CD4-positive, alpha-beta T cell treated with Interleukin-15 for 4 hours (primary cell): ENCODE data around the gene SKAP1.
"Not testable (repeated sequence)": the region's sequence is repeated elsewhere in the genome, so short reads cannot be mapped to it uniquely, and the experiment has no call there.

Experiments used
- DNase-seq: peaks from one replicate; pipeline ENCODE4 v3.0.0-alpha.2; 2020; ENCODE audit warnings: low spot score

The SKAP1 gene

DNA sequence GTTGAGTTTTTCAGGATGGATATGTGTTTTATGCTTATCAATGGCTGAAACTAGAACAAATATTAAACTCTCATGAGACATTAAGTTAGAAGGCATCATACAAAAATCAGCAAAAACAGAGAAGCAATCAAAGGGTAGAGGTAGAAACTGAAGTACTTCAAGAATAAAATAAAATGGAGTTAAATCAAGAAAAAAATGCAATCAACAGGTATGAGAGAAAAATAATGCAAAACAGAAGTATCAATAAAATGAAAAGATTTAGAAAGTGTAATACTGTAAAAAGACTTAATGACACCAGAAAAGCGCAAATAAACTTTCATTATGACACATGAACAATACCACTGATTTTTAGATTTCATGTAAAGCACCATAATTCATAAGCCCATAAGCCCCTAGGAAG lies 112.3 kb downstream of the SKAP1 start:
- no peak for DNase-seq

DNA sequence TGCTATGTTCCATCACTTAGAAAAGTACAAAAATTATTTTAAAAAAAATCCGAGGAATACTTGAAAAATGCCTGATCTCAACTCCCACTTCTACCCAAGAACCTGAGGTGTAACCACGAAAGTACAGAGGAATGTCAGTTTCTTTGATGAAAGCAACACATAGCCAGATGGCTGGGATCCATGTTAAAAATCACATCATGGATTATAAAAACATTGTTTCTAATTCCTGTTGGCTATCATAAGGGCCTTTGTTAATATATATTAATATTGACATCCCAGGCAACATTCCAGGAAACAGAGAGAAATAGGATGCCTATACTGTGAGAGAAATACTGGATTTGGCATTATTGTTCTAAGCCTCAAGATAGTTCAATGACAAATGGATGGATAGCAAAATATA lies 115.3 kb downstream of the SKAP1 start:
- DNase-seq, result no peak

DNA sequence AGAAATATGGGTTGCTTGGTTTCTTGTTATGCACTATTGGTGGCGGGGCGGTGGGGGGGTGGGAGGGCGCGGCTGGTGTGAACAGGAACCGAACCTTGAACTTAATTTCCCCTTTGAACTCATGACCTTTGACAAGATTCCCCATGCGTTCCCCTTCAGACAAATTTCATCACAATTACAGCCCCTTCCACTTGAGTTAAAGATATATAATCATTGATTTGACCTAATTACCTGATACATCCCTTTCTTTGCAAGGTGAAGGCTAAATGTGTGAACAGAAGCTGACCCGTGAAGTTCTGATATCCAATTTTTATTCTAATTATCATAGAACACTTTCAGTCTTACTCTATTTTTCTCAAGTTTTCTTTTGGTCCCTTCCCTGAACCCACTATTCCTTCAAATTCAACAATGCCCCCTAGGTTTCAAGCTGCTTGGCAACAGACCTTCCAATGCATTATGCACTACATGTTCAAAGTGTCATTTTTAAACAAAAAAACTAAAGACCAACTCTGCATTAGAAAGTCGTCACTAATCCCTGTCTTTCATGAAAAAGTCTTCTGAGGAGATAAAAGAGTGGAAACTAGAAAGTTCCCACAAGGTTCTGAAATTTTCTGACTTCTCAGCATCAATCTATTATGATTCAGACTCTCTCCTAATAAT lies 116.8 kb downstream of the SKAP1 start:
- no peak for DNase-seq

DNA sequence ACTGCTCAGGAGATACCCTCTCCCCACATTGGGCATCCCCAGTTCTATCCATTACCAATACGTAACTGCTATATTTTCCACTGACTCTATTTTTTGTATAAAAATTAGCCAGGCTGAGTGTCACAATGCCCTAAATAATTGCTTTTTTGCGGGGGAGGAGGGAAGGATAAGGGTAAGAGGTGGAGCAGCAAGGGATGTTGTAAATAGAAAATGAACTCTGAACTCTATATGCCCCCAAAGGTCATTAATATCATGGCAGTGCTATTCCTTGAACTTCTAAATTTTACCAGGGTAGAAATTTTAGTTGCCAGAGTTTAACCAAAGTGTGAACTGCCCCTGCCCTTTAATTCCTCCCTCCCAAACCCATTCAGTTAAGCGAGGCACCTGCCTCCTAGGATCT lies 118.7 kb downstream of the SKAP1 start:
- no peak for DNase-seq

DNA sequence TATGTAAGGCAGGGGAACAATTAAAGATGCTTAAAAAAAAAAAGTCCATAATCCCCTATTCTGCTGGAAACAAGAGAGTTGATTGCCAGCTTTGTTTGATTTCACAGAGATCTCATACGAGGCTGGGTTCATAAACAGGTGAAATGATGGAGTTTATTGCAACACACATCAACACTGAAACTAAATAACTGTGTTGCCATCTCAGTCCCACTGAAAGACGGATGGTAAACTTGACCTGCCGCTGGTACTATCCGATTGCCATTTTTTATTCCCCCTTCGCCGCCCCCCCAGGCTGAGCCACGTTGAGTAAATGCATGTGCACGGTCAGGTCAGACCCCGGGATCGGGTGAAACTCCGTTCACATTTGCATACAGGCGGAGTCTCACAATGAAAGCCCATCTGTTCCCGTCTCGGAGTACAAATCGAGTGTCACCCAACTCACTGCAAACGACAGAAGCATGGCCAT lies 119.2 kb downstream of the SKAP1 start:
- DNase-seq, result no peak

GRCh38 chr17:48308581-48308980 lies 121.4 kb downstream of the SKAP1 start:
- no peak for DNase-seq

- DNase-seq, result peak; percentile 50
Measured at GRCh38 chr17:48307814-48308411, 122.1 kb downstream of the SKAP1 start.

- DNase-seq, result no peak
Measured at GRCh38 chr17:48307255-48307654, 122.8 kb downstream of the SKAP1 start.

GRCh38 chr17:48301002-48301401 lies 129.0 kb downstream of the SKAP1 start:
- no peak for DNase-seq

DNA sequence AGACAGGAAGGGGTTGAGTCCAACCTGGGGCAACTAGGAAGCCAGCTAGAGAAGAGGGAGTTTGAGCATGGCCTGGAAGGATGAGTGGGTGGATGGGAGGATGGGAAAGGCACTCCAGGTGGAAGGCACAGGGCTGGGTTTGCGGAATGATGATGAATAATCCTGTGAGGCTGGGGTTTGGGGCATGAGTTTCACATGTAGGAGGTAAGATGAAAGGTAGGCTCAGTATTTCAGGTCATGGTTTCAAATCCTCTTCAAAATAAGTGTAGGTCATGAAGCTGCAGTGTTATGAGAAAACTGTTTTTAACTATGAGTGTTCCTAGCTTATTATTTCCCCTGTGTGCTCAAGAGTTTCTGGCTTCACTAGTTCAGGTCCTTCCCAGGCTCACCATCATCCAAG lies 130.3 kb downstream of the SKAP1 start:
- DNase-seq, result no peak

DNA sequence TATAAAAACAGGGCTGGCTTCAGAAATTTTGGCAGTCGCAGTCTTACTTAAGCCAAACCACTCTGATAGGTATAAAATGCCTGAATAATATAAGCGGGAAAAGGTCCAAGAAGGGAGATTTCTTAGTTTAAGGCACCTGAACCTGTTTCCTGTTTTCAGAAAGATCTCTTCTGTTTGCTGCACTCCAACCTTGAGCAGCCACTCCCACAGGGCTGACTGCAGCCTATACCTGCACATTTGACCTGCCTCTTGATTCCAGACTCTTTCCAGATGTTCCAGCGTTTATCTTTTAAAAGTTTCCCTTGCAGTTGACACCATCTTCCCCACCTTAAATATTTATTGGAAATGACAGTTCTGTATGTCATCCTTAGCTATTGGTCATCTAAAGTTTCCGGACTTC lies 132.2 kb downstream of the SKAP1 start:
- DNase-seq, result no peak

DNA sequence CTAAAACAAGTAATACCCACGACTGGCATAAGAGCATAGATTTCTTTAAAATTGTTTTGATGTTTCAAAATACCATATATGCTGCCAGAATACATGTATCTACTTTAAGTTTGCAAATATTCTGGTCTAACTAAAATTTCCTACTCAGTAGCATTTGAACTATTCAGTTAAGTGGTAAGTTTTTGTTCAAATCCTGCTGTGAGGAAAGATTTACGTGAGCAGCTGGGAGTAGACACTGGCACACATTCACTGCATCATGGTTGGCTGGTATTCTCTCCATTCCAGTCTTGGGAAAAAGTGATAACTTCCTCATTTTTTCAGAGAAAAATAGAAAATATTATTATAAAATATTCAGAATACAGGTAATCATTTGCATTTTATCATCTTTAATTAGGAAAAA lies 133.6 kb downstream of the SKAP1 start:
- DNase-seq, result no peak

- DNase-seq, result peak; percentile 37
Measured at GRCh38 chr17:48295362-48296288, 134.4 kb downstream of the SKAP1 start.

DNA sequence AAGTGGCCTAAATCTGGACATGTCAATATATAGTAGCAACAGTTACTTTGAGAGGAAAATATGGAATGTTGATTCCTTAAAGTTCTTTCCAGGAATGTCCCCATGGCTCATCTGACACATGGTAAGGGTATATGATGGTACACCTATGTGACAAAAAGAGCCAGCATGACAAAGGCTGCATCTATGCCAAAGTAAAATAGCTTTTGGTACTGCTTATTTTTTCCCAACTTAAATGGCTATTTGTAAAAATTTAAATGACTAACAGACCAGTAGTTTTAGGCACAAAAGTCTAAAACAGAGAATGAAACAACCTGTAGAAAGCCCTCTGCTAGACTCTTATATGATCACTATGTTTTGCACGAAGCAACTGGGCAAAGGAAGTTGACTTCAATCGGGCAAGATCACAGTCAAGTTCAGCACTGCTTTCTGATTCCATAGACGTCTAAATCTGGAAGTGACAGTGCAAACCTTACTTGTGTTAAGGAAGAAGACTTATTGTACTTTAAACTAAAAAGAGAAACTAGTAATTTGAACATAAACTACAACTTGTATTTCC lies 135.1 kb downstream of the SKAP1 start:
- no peak for DNase-seq

- peak; percentile 21 for DNase-seq
Measured at GRCh38 chr17:48294020-48294805, 135.8 kb downstream of the SKAP1 start.

DNA sequence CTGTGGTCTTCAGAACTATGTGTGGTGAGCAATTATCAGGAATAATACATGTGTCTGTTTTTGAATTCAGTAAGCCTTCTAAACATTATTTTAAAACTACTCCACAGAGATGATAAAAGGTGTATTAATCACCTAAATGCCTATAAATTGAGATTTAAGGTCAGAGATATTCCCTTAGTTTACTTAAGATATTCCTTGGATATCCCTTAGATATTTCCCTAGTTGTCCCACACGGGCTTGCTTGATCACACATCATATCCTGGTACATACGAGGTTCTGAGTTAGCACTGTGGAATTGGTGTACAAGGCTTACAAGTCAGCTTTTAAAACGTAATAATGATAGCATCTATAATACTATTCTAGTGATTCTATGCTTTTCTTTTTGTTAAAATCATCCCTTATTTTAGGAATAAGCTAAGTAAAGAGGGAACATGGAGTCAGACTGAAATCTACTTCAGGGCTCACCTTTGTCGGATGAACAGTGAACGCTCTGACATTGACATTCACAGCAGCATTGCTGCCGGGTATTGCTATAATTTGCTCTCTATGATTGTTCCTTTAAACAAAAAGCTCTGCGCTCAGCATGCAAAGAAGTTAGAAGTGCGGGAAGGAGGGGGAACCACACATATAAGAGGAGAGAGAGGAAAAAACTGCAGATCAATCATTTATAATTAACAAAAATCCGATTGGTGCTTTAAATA lies 136.5 kb downstream of the SKAP1 start:
- no peak for DNase-seq

GRCh38 chr17:48290378-48290777 lies 139.6 kb downstream of the SKAP1 start:
- DNase-seq, result no peak

DNA sequence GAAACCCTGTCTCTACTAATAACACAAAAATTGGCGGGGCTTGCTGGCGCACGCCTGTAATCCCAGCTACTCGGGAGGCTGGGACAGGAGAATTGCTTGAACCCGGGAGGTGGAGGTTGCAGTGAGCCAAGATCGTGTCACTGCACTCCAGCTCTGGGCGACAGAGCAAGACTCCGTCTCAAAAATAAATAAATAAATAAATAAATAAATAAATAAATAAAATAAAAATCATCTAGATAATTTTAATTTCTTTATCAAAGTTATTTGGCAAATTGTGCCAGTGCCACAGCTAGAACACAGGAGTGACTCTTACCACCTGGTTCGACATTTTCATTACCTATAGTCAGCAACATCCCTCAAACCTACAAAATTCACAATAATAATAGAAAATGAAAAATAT lies 143.1 kb downstream of the SKAP1 start:
- DNase-seq, result not testable (repeated sequence)

DNA sequence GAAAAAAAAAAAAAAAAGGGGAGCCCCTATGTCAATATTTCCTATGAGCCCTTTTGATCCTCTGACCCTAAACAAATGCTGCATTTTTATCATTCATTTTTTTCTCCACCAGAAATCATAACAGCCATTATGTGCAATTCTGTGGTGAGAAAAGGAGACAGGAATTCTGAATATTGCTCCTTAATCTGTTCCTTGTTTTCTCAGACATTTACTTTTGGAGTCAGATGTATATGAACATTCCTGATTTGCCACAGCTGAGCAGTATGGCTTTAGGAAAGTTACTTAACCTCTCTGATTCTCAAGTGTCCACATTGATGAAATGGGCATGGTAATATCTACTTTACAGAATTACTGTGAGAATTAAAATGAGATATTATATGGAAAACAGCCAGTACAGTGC lies 144.4 kb downstream of the SKAP1 start:
- no peak for DNase-seq

DNA sequence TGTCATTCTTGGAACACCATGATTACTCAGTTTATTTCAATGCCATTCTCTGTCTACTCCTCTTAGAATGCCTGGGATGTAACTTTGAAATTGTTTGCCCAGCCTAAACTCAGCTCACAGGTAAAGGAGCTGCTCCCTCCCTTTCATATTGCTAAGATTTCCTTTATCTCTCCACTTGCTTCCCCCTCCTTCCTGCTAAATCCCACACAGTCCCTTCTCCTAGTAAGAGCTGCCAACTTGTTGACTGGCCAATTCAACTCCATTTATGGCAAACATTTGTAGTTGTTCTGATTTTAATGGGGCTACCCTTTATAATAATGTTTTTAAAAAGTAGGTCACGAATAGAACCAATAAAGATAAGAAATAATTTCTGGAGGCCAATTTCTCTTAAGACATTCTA lies 146.1 kb downstream of the SKAP1 start:
- DNase-seq, result no peak

- DNase-seq, result no peak
Measured at GRCh38 chr17:48283411-48283810, 146.6 kb downstream of the SKAP1 start.
